A172 (cell line): ENCODE data around the gene AKR1C8. TPM values are rescaled to one million over a fixed set of nuclear protein-coding genes. Genes with fewer than 3 reads are reported as not detected.

ENCODE experiments used
- DNase-seq: peaks from one replicate; pipeline ENCODE4 v3.0.0-alpha.2; 2015; ENCODE audit warnings: low spot score
- total RNA-seq: library from RNA; depleted of rRNA; stranded (reverse); fragments of >200 nt; shearing (Covaris generic); gene quantifications from 2 replicates; pipeline ENCODE4 v1.2.3, GENCODE V29; 2014; rRNA removed

AKR1C8 gene
- total RNA-seq, 1 experiment from 2014 or later: not detected

DNA sequence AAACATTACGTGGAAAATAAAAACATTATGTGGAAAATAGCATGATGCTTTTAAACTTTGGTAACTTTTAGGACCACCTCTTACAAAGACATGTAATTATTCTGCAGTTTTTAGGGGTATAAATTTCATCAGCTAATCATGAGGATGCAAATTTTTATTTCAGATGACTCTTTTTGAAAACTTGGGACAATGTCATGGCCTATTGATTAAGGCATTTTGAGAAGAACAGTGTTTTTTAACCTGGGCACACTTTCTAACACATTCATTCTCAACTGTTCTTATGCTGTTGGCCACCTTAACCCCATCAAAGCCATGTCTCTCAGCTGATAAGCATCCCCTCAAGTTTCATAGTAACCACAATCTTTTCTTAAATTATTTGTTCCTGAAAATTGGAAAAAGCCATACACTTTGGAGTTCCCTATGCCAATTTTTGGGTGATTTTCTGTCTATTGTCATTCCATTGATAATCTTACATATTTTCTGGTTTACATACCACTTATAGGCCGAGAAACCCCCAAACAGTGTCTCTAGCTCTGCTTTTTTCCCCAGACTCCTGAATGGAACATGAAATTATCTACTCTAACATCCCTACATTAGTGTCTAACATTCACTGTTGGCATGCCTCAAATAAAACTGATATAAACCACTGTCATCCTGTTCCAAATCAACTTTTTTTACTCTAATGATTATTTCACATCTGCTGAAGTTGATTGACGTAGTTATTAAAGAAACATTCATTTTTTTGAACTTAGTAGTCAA is 76.1 kb downstream of the AKR1C8 start:
- no peak for DNase-seq

DNA sequence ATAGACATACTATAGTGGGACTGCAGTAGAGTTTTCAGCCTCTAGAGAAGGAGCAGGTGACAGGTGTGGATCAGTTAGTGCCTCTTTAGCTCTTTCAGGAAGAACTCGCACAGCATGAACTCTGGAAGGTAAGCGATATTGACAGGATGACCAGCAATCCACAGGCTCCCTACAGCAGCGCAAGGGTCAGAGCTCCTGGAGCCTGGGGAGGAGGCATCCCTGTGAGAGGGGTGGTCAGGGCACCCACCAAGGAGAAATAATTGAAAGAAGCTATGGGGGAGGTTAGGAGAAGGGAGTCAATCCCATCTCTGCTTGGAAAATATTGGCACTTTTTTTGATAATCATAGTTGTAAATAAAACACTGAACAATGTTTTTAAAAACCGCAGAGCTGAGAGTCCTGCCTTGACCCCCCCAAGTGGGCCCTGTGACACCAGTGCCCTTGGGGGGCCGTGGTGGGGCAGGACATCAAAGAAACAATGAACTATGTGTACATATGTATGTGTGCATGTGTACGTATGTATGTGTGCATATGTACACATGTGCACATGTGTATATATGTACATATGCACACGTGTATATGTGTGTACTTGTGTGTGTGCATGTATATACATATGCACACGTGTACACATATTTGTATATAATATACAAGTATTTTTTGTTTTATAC is 77.0 kb downstream of the AKR1C8 start:
- DNase-seq: no peak

- DNase-seq: no peak
Observed at GRCh38 chr10:5106553-5106952, 78.4 kb downstream of the AKR1C8 start.

DNA sequence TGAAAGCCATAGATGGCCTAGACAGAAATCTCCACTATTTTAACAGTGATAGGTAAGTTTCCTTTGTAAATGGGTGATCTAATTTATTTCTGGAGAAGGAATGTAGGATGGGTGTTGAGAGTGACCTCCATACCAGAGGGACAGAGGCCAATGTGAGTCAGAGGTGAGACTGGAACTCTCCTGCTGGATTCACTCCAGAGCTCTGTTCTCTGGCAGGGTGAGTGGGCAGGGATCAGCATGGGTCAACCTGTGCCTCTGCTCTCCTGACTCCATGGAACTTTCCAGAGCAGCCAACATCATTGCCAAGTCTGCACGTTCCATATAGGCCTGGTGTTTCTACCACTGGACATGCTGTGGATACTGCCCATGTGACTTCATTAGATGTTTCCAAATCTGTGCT is 79.3 kb downstream of the AKR1C8 start:
- peak; percentile 1 for DNase-seq

Other genes starting within 250 kb of the AKR1C8 start
- 28.1 and 68.3 TPM in 2 replicates for gene AKR1C1, start 221.7 kb downstream of the AKR1C8 start, total RNA-seq
- 50.4 and 186 TPM in 2 replicates for gene AKR1C2, start 181.3 kb downstream of the AKR1C8 start, total RNA-seq
- 45.3 and 120 TPM in 2 replicates for gene AKR1C3, start 90.7 kb downstream of the AKR1C8 start, total RNA-seq
- gene AKR1C4, start 11.7 kb upstream of the AKR1C8 start, total RNA-seq: not detected in 2 replicates
- not detected in 2 replicates for gene UCN3, start 179.8 kb upstream of the AKR1C8 start, total RNA-seq
- not detected in 2 replicates for gene TUBAL3, start 219.7 kb upstream of the AKR1C8 start, total RNA-seq
- gene NET1, start 227.4 kb upstream of the AKR1C8 start, total RNA-seq: 40.8 and 52.1 TPM in 2 replicates